Mucosa of stomach (tissue), 1 donor: Measurements from ENCODE around the gene TLNRD1.
A peak's percentile ranks its signal among the peaks of the same experiment; 100 is the strongest.
"Not testable (repeated sequence)": the region's sequence is repeated elsewhere in the genome, so short reads cannot be mapped to it uniquely, and the experiment has no call there.

Experiments used
- H3K27me3 ChIP-seq: one replicate; pipeline ENCODE4 v1.7.0; 2013; ENCODE audit warnings: mild to moderate bottlenecking, low read length; ENCODE audit not compliant: control insufficient read depth, insufficient read depth
- H3K36me3 ChIP-seq: one replicate; pipeline ENCODE4 v1.7.0; 2013; ENCODE audit warnings: low read length; ENCODE audit not compliant: control insufficient read depth, insufficient read depth
- H3K4me1 ChIP-seq: one replicate; pipeline ENCODE4 v1.7.0; 2013; ENCODE audit warnings: mild to moderate bottlenecking, low read length; ENCODE audit not compliant: control insufficient read depth, insufficient read depth
- H3K4me3 ChIP-seq: one replicate; pipeline ENCODE4 v1.7.0; 2013; ENCODE audit warnings: low read length
- H3K9ac ChIP-seq: one replicate; pipeline ENCODE4 v1.7.0; 2013; ENCODE audit warnings: mild to moderate bottlenecking, low read length, moderate library complexity
- H3K9me3 ChIP-seq: one replicate; pipeline ENCODE4 v1.7.0; 2013; ENCODE audit warnings: mild to moderate bottlenecking, low read length, moderate library complexity; ENCODE audit not compliant: control insufficient read depth
- donor health status: Pancreatic carcinoma.

Gene TLNRD1

GRCh38 chr15:81000624-81001151 is at the start of gene TLNRD1:
Gene TLNRD1, plus strand, starts transcription at chr15:81000923. Its CDS starts 1,349 bp downstream, at chr15:81002272.
- Histone ChIP-seq H3K9me3 (no peaks in the 10 kb centered on the region), H3K4me1 (peaks cover 20% of the 10 kb centered on the region), H3K27me3 (no peaks in the 10 kb centered on the region), H3K9ac (peak within 1 kb of the TSS; percentile 100), H3K36me3 (peaks cover 7% of the 10 kb centered on the region), H3K4me3 (peak within 1 kb of the TSS; percentile 99)

- Histone ChIP-seq H3K36me3 (no peaks in the 10 kb centered on the region), H3K4me1 (no peaks in the 10 kb centered on the region), H3K9me3 (no peaks in the 10 kb centered on the region), H3K4me3 (no peak overlapping the region), H3K27me3 (no peaks in the 10 kb centered on the region), H3K9ac (no peak overlapping the region)
Observed at GRCh38 chr15:80951941-80952340, 48.8 kb upstream of the TLNRD1 start.

- no peaks in the 10 kb centered on the region for H3K9me3 ChIP-seq
- H3K9ac ChIP-seq, result no peak overlapping the region
- H3K4me3 ChIP-seq, result no peak overlapping the region
- no peaks in the 10 kb centered on the region for H3K27me3 ChIP-seq
- no peaks in the 10 kb centered on the region for H3K36me3 ChIP-seq
- no peaks in the 10 kb centered on the region for H3K4me1 ChIP-seq
Observed at GRCh38 chr15:80953001-80953952, 47.4 kb upstream of the TLNRD1 start.

- Histone ChIP-seq H3K4me1 (no peaks in the 10 kb centered on the region), H3K9me3 (no peaks in the 10 kb centered on the region), H3K27me3 (no peaks in the 10 kb centered on the region), H3K9ac (no peak overlapping the region), H3K36me3 (no peaks in the 10 kb centered on the region), H3K4me3 (no peak overlapping the region)
Observed at GRCh38 chr15:80953953-80954778, 46.6 kb upstream of the TLNRD1 start.

- H3K27me3 ChIP-seq, H3K9ac ChIP-seq, H3K36me3 ChIP-seq, H3K9me3 ChIP-seq, H3K4me3 ChIP-seq, H3K4me1 ChIP-seq: not testable (repeated sequence)
Observed at GRCh38 chr15:80955571-80956452, 44.9 kb upstream of the TLNRD1 start.

- H3K4me3 ChIP-seq, result no peak overlapping the region
- no peaks in the 10 kb centered on the region for H3K4me1 ChIP-seq
- H3K9me3 ChIP-seq, result no peaks in the 10 kb centered on the region
- no peaks in the 10 kb centered on the region for H3K36me3 ChIP-seq
- no peak overlapping the region for H3K9ac ChIP-seq
- H3K27me3 ChIP-seq, result no peaks in the 10 kb centered on the region
Observed at GRCh38 chr15:80957556-80957955, 43.2 kb upstream of the TLNRD1 start.

- H3K4me1 ChIP-seq, result no peaks in the 10 kb centered on the region
- no peaks in the 10 kb centered on the region for H3K36me3 ChIP-seq
- no peaks in the 10 kb centered on the region for H3K9me3 ChIP-seq
- no peaks in the 10 kb centered on the region for H3K27me3 ChIP-seq
- H3K9ac ChIP-seq, result no peak overlapping the region
- H3K4me3 ChIP-seq, result no peak overlapping the region
Observed at GRCh38 chr15:80957976-80958375, 42.7 kb upstream of the TLNRD1 start.

- Histone ChIP-seq H3K36me3 (no peaks in the 10 kb centered on the region), H3K9me3 (no peaks in the 10 kb centered on the region)
Observed at GRCh38 chr15:80958818-80959495, 41.8 kb upstream of the TLNRD1 start.

GRCh38 chr15:80965454-80965853 is 35.3 kb upstream of the TLNRD1 start:
- H3K4me3 ChIP-seq, H3K9ac ChIP-seq, H3K9me3 ChIP-seq, H3K27me3 ChIP-seq, H3K36me3 ChIP-seq, H3K4me1 ChIP-seq: not testable (repeated sequence)

More at GRCh38 chr15:80958818-80959495, 41.8 kb upstream of the TLNRD1 start:
- H3K9ac ChIP-seq, result no peak overlapping the region
- H3K4me3 ChIP-seq, result no peak overlapping the region
- H3K27me3 ChIP-seq, result no peaks in the 10 kb centered on the region
- no peaks in the 10 kb centered on the region for H3K4me1 ChIP-seq

- Histone ChIP-seq H3K4me1 (no peaks in the 10 kb centered on the region), H3K9ac (no peak overlapping the region), H3K27me3 (no peaks in the 10 kb centered on the region), H3K9me3 (no peaks in the 10 kb centered on the region), H3K4me3 (no peak overlapping the region), H3K36me3 (no peaks in the 10 kb centered on the region)
Observed at GRCh38 chr15:80966431-80967197, 34.1 kb upstream of the TLNRD1 start.
